IMR-90 (cell line): ENCODE results near the gene MATK. TPM values are rescaled to one million over a fixed set of nuclear protein-coding genes. Genes with fewer than 3 reads are reported as not detected.

Experiments used
- ATAC-seq: fragments of 200-7000 bp; cut with Tn5 transposase; 2 replicates; pipeline ENCODE4 v1.9.1; 2020; ENCODE audit warnings: low read depth, mild to moderate bottlenecking, moderate library complexity
- BruUV-seq: library from RNA; stranded (reverse); fragments of 400-500 nt; replicated peaks from 2 replicates; lab custom pipeline; 2021; lab: Mats Ljungman, UMichigan
- CTCF ChIA-PET: fragments of 300-600 bp; formaldehyde crosslinking; extraction: SDS; loops from one replicate; lab custom pipeline; 2021; ENCODE audit warnings: antibody characterized with exemption; lab: Yijun Ruan, JAX
- POLR2A ChIA-PET: fragments of 300-600 bp; sonication (Branson Sonifier 250); formaldehyde crosslinking; loops from one replicate; lab custom pipeline; 2022; ENCODE audit warnings: antibody characterized with exemption; ENCODE audit not compliant: unreplicated experiment; lab: Charles Lee
- DNase-seq: peaks from one replicate; pipeline ENCODE4 v3.0.0; 2013
- H2AFZ ChIP-seq: replicated peaks from 2 replicates; pipeline ENCODE3; 2013; ENCODE audit warnings: low read length, mild to moderate bottlenecking; ENCODE audit not compliant: poor library complexity
- H2AK5ac ChIP-seq: 2 replicates; pipeline ENCODE4 v1.6.1; 2013; ENCODE audit warnings: low read depth, low read length, inconsistent platforms
- H2AK9ac ChIP-seq: replicated peaks from 2 replicates; pipeline ENCODE3; 2013; ENCODE audit warnings: mild to moderate bottlenecking, low read depth, low read length, moderate library complexity; ENCODE audit not compliant: poor library complexity
- H2BK120ac ChIP-seq: 2 replicates; pipeline ENCODE4 v1.6.1; 2013; ENCODE audit warnings: low read depth, low read length, inconsistent platforms
- H2BK15ac ChIP-seq: 3 replicates; pipeline ENCODE4 v1.6.1; 2013; ENCODE audit warnings: low read depth, low read length, inconsistent platforms
- H2BK20ac ChIP-seq: 2 replicates; pipeline ENCODE4 v1.6.1; 2013; ENCODE audit warnings: low read depth, mild to moderate bottlenecking, inconsistent platforms, low read length, moderate library complexity
- H2BK5ac ChIP-seq: 2 replicates; pipeline ENCODE4 v1.6.1; 2013; ENCODE audit warnings: mild to moderate bottlenecking, low read depth, low read length, inconsistent platforms; ENCODE audit not compliant: poor library complexity, severe bottlenecking
- H3K14ac ChIP-seq: replicated peaks from 2 replicates; pipeline ENCODE4 v1.6.1; 2013; ENCODE audit warnings: low read depth, low read length, inconsistent platforms
- H3K18ac ChIP-seq: 2 replicates; pipeline ENCODE4 v1.6.1; 2013; ENCODE audit warnings: low read depth, low read length, control low read depth
- H3K23ac ChIP-seq: 2 replicates; pipeline ENCODE4 v1.6.1; 2013; ENCODE audit warnings: low read depth, low read length, inconsistent platforms
- H3K27ac ChIP-seq: 2 replicates; pipeline ENCODE4 v1.5.1; 2013; ENCODE audit warnings: mild to moderate bottlenecking, control low read depth, low read length; ENCODE audit not compliant: insufficient read depth
- H3K27me3 ChIP-seq: 2 replicates; pipeline ENCODE4 v1.6.1; 2013; ENCODE audit warnings: low read length; ENCODE audit not compliant: control insufficient read depth, insufficient read depth
- H3K36me3 ChIP-seq: 2 replicates; pipeline ENCODE4 v1.6.1; 2013; ENCODE audit warnings: low read length, mixed read lengths; ENCODE audit not compliant: control insufficient read depth, insufficient read depth
- H3K4ac ChIP-seq: 2 replicates; pipeline ENCODE4 v1.6.1; 2013; ENCODE audit warnings: low read depth, low read length, inconsistent platforms
- H3K4me1 ChIP-seq: 2 replicates; pipeline ENCODE4 v1.6.1; 2013; ENCODE audit warnings: low read length, mixed read lengths; ENCODE audit not compliant: control insufficient read depth, insufficient read depth
- H3K4me2 ChIP-seq: 2 replicates; pipeline ENCODE4 v1.6.1; 2013; ENCODE audit warnings: low read depth, mild to moderate bottlenecking, control low read depth, low read length, moderate library complexity
- H3K4me3 ChIP-seq: 2 replicates; pipeline ENCODE4 v1.5.1; 2013; ENCODE audit warnings: low read depth, mild to moderate bottlenecking, control low read depth, low read length, moderate library complexity; ENCODE audit not compliant: insufficient read depth
- H3K56ac ChIP-seq: 2 replicates; pipeline ENCODE4 v1.6.1; 2013; ENCODE audit warnings: low read length, inconsistent platforms; ENCODE audit not compliant: insufficient read depth; ENCODE audit errors: extremely low read depth
- H3K79me1 ChIP-seq, 2 experiments: 2 replicates each; pipeline ENCODE4 v1.6.1; 2013; ENCODE audit warnings: low read length in 2 of 2, inconsistent platforms in 1 of 2, low read depth in 1 of 2
- H3K9ac ChIP-seq: 2 replicates; pipeline ENCODE4 v1.6.1; 2013; ENCODE audit warnings: low read depth, low read length, control low read depth
- H3K9me1 ChIP-seq: 2 replicates; pipeline ENCODE4 v1.6.1; 2013; ENCODE audit warnings: low read length, inconsistent platforms; ENCODE audit not compliant: insufficient read depth
- H3K9me3 ChIP-seq: 2 replicates; pipeline ENCODE4 v1.6.1; 2013; ENCODE audit warnings: low read length; ENCODE audit not compliant: control insufficient read depth, insufficient read depth
- H4K20me1 ChIP-seq: 2 replicates; pipeline ENCODE4 v1.6.1; 2013; ENCODE audit warnings: low read length, inconsistent platforms; ENCODE audit not compliant: insufficient read depth
- H4K5ac ChIP-seq: 2 replicates; pipeline ENCODE4 v1.6.1; 2013; ENCODE audit warnings: mild to moderate bottlenecking, low read depth, low read length, control low read depth
- H4K8ac ChIP-seq, 2 experiments: 2 replicates each; pipeline ENCODE4 v1.6.1; 2013; ENCODE audit warnings: low read depth in 2 of 2, low read length in 2 of 2, control low read depth in 1 of 2, inconsistent platforms in 1 of 2
- H4K91ac ChIP-seq: 2 replicates; pipeline ENCODE4 v1.6.1; 2013; ENCODE audit warnings: low read depth, low read length, inconsistent platforms; ENCODE audit not compliant: insufficient read depth
- BHLHE40 ChIP-seq: fragments of 150-350 bp; IDR thresholded peaks from 2 replicates; pipeline ENCODE4 v1.6.1; 2016; ENCODE audit warnings: mild to moderate bottlenecking, low read depth, low read length
- CEBPB ChIP-seq: IDR thresholded peaks from 2 replicates; pipeline ENCODE4 v1.6.1; 2012; ENCODE audit warnings: low read depth, low read length, improper control_type of control experiment
- CHD1 ChIP-seq: IDR thresholded peaks from 2 replicates; pipeline ENCODE4 v1.6.1; 2012; ENCODE audit warnings: low read depth, low read length, improper control_type of control experiment
- CTCF ChIP-seq: conservative IDR thresholded peaks from 2 replicates; pipeline ENCODE4 v1.5.1; 2012; ENCODE audit warnings: mild to moderate bottlenecking, low read depth, low read length, improper control_type of control experiment
- ELK1 ChIP-seq: fragments of 150-350 bp; IDR thresholded peaks from 2 replicates; pipeline ENCODE4 v1.6.1; 2016; ENCODE audit warnings: low read depth, mild to moderate bottlenecking, low read length, moderate library complexity, borderline replicate concordance
- FOS ChIP-seq: fragments of 150-350 bp; IDR thresholded peaks from 2 replicates; pipeline ENCODE4 v1.6.1; 2016; ENCODE audit warnings: low read depth, low read length
- MAFK ChIP-seq: IDR thresholded peaks from 2 replicates; pipeline ENCODE4 v1.6.1; 2012; ENCODE audit warnings: low read depth, low read length, improper control_type of control experiment
- MAZ ChIP-seq: IDR thresholded peaks from 2 replicates; pipeline ENCODE4 v1.6.1; 2012; ENCODE audit warnings: low read depth, mild to moderate bottlenecking, low read length, improper control_type of control experiment, moderate library complexity, borderline replicate concordance
- MXI1 ChIP-seq: IDR thresholded peaks from 2 replicates; pipeline ENCODE4 v1.6.1; 2012; ENCODE audit warnings: low read depth, mild to moderate bottlenecking, low read length, moderate library complexity, borderline replicate concordance
- NFE2L2 ChIP-seq: fragments of 150-350 bp; IDR thresholded peaks from 2 replicates; pipeline ENCODE4 v1.6.1; 2016; ENCODE audit warnings: low read depth, mild to moderate bottlenecking, low read length
- POLR2A ChIP-seq: IDR thresholded peaks from 2 replicates; pipeline ENCODE4 v1.6.1; 2012; ENCODE audit warnings: mild to moderate bottlenecking, low read depth, low read length
- RAD21 ChIP-seq: IDR thresholded peaks from 2 replicates; pipeline ENCODE4 v1.6.1; 2012; ENCODE audit warnings: low read length, improper control_type of control experiment
- RCOR1 ChIP-seq: IDR thresholded peaks from 2 replicates; pipeline ENCODE4 v1.6.1; 2012; ENCODE audit warnings: mild to moderate bottlenecking, low read length, improper control_type of control experiment; ENCODE audit not compliant: insufficient replicate concordance
- RFX5 ChIP-seq: IDR thresholded peaks from 2 replicates; pipeline ENCODE4 v1.8.0; 2012; ENCODE audit warnings: low read depth, mild to moderate bottlenecking, low read length, moderate library complexity
- SMC3 ChIP-seq: fragments of 150-350 bp; IDR thresholded peaks from 2 replicates; pipeline ENCODE4 v1.6.1; 2016; ENCODE audit warnings: low read depth, mild to moderate bottlenecking, antibody characterized with exemption, low read length, moderate library complexity
- USF2 ChIP-seq: fragments of 150-350 bp; IDR thresholded peaks from 2 replicates; pipeline ENCODE4 v1.6.1; 2017; ENCODE audit warnings: mild to moderate bottlenecking, antibody characterized with exemption, low read length, low read depth
- WGBS, 2 experiments: methylation state at CpG; one replicate each; pipeline versions ENCODE4 v1.1.5 to v1.1.7; 2013; ENCODE audit warnings: missing lambda C conversion rate in 2 of 2; ENCODE audit not compliant: insufficient read length in 1 of 2; ENCODE audit errors: extremely low coverage in 2 of 2; 5-methylcytosine and 5-hydroxymethylcytosine counted together
- dilution Hi-C: fragments of 300-500 bp; cut with HindIII; formaldehyde crosslinking; loops from one replicate; pipeline ENCODE4 v1.14.3; 2018; ENCODE audit warnings: low sequenced_read_pairs; ENCODE audit not compliant: unreplicated experiment
- in situ Hi-C: fragments of 300-500 bp; cut with MboI; formaldehyde crosslinking; loops from 3 replicates; pipeline ENCODE4 v1.14.3; 2019; ENCODE audit warnings: low sequenced_read_pairs, inconsistent platforms, mixed read lengths
- intact Hi-C: fragments of 100-400 bp; cut with micrococcal nuclease; formaldehyde crosslinking; loops from 2 replicates; pipeline ENCODE4 v1.10.0; 2022
- polyA plus RNA-seq, 3 experiments: library from polyadenylated mRNA; depleted of rRNA; stranded (reverse); fragments of >200 nt; gene quantifications; 2 replicates each; pipeline ENCODE4 v1.2.3, GENCODE V29; 2012; ENCODE audit warnings: low replicate concordance in 1 of 3
- total RNA-seq: library from RNA; depleted of rRNA; stranded (reverse); fragments of >200 nt; gene quantifications from 2 replicates; pipeline ENCODE4 v1.2.3, GENCODE V29; 2012

The MATK gene
- total and polyA plus RNA-seq, 2 of the 4 experiments (the other 2 are of a cell fraction), result not detected

- H4K91ac ChIP-seq, result no peak overlapping the region
Measured at GRCh38 chr19:3817761-3818160, 31.6 kb upstream of the MATK start.

More at GRCh38 chr19:3817761-3818160, 31.6 kb upstream of the MATK start:
- no peak overlapping the region for H2BK15ac ChIP-seq
- no peak overlapping the region for H3K9ac ChIP-seq
- intact Hi-C loops (no loop called here), in situ Hi-C loops (no loop called here), dilution Hi-C loops (no loop called here)
- DNase-seq (no peak), ATAC-seq (no peak)
- H4K5ac ChIP-seq, result no peak overlapping the region
- no peak overlapping the region for H2AK9ac ChIP-seq
- no peak overlapping the region for H3K18ac ChIP-seq
- H3K36me3 ChIP-seq, result no peaks in the 10 kb centered on the region
- BruUV-seq, result no TSS peak
- H2AFZ ChIP-seq, result no peak overlapping the region
- H3K14ac ChIP-seq, result no peak overlapping the region
- no peak overlapping the region for H4K8ac ChIP-seq
- H4K20me1 ChIP-seq, result no peaks in the 10 kb centered on the region
- H2BK5ac ChIP-seq, result no peak overlapping the region
- H3K4me2 ChIP-seq, result no peak overlapping the region
- no peaks in the 10 kb centered on the region for H3K4me1 ChIP-seq
- H3K4me3 ChIP-seq, result no peak overlapping the region
- H3K56ac ChIP-seq, result no peak overlapping the region
- no peak overlapping the region for H2BK120ac ChIP-seq
- no peak overlapping the region for H3K23ac ChIP-seq
- H3K9me1 ChIP-seq, result 0 out of 2 replicates have a peak, but pooled peaks cover 2% of the 10 kb centered on the region
- no peaks in the 10 kb centered on the region for H3K9me3 ChIP-seq
- no peak overlapping the region for H2AK5ac ChIP-seq
- H3K4ac ChIP-seq, result no peak overlapping the region
- no peak overlapping the region for H2BK20ac ChIP-seq
- peaks cover 11% of the 10 kb centered on the region for H3K27me3 ChIP-seq
- WGBS, 2 experiments, result 65% methylated on average over 4 of the region's 8 CpGs; no CpG with 5 or more reads in 1 of the 2 experiments
- TF ChIP-seq MAZ, result no peak
- TF ChIP-seq NFE2L2, result no peak
- TF ChIP-seq SMC3, result no peak
- no peak for TF ChIP-seq BHLHE40
- TF ChIP-seq RAD21, result no peak
- TF ChIP-seq CTCF, result no peak
- no peak for TF ChIP-seq RCOR1
- no peak for TF ChIP-seq MAFK
- no peak for TF ChIP-seq CHD1
- no peak for TF ChIP-seq MXI1
- TF ChIP-seq FOS, result no peak
- TF ChIP-seq ELK1, result no peak
- TF ChIP-seq POLR2A, result no peak
- no peak for TF ChIP-seq USF2
- TF ChIP-seq RFX5, result no peak
- no peak for TF ChIP-seq CEBPB
- no peak overlapping the region for H3K27ac ChIP-seq
- CTCF ChIA-PET, result no interaction called here
- POLR2A ChIA-PET, result no interaction called here
- H3K79me1 ChIP-seq, result no peaks in the 10 kb centered on the region
